GM04504 (cell line): Measurements from ENCODE around the gene PRDM16.

Source experiments
- DNase-seq: peaks from one replicate; pipeline ENCODE4 v3.0.0-alpha.2; 2012; ENCODE audit warnings: low read depth

PRDM16 gene

GRCh38 chr1:3451994-3452865, 383.2 kb downstream of the PRDM16 start:
- no peak for DNase-seq

- DNase-seq: no peak
Measured at GRCh38 chr1:3452866-3453175, 383.8 kb downstream of the PRDM16 start.

GRCh38 chr1:3453203-3453761, 384.3 kb downstream of the PRDM16 start:
- peak; percentile 25 for DNase-seq

- DNase-seq: peak; percentile 1
Measured at GRCh38 chr1:3453891-3454810, 385.1 kb downstream of the PRDM16 start, which contains the start of gene ARHGEF16. Gene ARHGEF16, plus strand, starts transcription at chr1:3454665. Its CDS starts 8,420 bp downstream, at chr1:3463085.

GRCh38 chr1:3454811-3455618, 386.0 kb downstream of the PRDM16 start:
- DNase-seq: no peak

GRCh38 chr1:3455670-3456448, 386.9 kb downstream of the PRDM16 start:
- DNase-seq: no peak

GRCh38 chr1:3456449-3456963, 387.5 kb downstream of the PRDM16 start:
- DNase-seq: no peak

- no peak for DNase-seq
Measured at GRCh38 chr1:3456964-3457909, 388.2 kb downstream of the PRDM16 start.

GRCh38 chr1:3457910-3458883, 389.2 kb downstream of the PRDM16 start:
- no peak for DNase-seq

GRCh38 chr1:3459051-3459908, 390.3 kb downstream of the PRDM16 start:
- DNase-seq: no peak

- DNase-seq: no peak
Measured at GRCh38 chr1:3459940-3460671, 391.1 kb downstream of the PRDM16 start.

- no peak for DNase-seq
Measured at GRCh38 chr1:3460672-3461131, 391.7 kb downstream of the PRDM16 start.

- no peak for DNase-seq
Measured at GRCh38 chr1:3461238-3461933, 392.4 kb downstream of the PRDM16 start.

GRCh38 chr1:3461934-3462275, 392.9 kb downstream of the PRDM16 start:
- DNase-seq: no peak

GRCh38 chr1:3462356-3463012, 393.5 kb downstream of the PRDM16 start:
- DNase-seq: no peak

GRCh38 chr1:3463013-3463385, 394.0 kb downstream of the PRDM16 start:
- no peak for DNase-seq
